MM.1S (cell line): Measurements from ENCODE around the gene GNAS-AS1.

Source experiments
- EZH2 ChIP-seq: fragments of 300-600 bp; sonication (generic); optimal IDR thresholded peaks from 2 replicates; pipeline ENCODE3; 2017; ENCODE audit warnings: low read depth, mild to moderate bottlenecking, antibody characterized with exemption, low read length, mixed read lengths
- TF ChIP-seq, protein P1 (sequence below): fragments of 300-600 bp; sonication (generic); IDR thresholded peaks from 2 replicates; pipeline ENCODE4 v1.5.1; 2016; ENCODE audit warnings: antibody characterized with exemption, low read length, mixed read lengths

GRCh38 chr20:58819921-58820320 is 30.8 kb downstream of the GNAS-AS1 start:
- TF ChIP-seq, protein P1, sequence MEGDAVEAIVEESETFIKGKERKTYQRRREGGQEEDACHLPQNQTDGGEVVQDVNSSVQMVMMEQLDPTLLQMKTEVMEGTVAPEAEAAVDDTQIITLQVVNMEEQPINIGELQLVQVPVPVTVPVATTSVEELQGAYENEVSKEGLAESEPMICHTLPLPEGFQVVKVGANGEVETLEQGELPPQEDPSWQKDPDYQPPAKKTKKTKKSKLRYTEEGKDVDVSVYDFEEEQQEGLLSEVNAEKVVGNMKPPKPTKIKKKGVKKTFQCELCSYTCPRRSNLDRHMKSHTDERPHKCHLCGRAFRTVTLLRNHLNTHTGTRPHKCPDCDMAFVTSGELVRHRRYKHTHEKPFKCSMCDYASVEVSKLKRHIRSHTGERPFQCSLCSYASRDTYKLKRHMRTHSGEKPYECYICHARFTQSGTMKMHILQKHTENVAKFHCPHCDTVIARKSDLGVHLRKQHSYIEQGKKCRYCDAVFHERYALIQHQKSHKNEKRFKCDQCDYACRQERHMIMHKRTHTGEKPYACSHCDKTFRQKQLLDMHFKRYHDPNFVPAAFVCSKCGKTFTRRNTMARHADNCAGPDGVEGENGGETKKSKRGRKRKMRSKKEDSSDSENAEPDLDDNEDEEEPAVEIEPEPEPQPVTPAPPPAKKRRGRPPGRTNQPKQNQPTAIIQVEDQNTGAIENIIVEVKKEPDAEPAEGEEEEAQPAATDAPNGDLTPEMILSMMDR: no peak
- TF ChIP-seq EZH2: no peak
